Choroid plexus epithelial cell (primary cell): ENCODE measurements around the gene BBX.
A peak's percentile ranks its signal among the peaks of the same experiment; 100 is the strongest.

ENCODE experiments used
- DNase-seq: peaks from one replicate; pipeline ENCODE4 v3.0.0-alpha.2; 2010; ENCODE audit warnings: low read depth
- H3K4me3 ChIP-seq: 2 replicates; pipeline ENCODE4 v1.5.1; 2011; ENCODE audit warnings: low read depth, mild to moderate bottlenecking, control low read depth, low read length, moderate library complexity
- CTCF ChIP-seq: conservative IDR thresholded peaks from 2 replicates; pipeline ENCODE4 v1.5.1; 2011; ENCODE audit warnings: low read depth, mild to moderate bottlenecking, control low read depth, inconsistent platforms, low read length, moderate library complexity

The BBX gene

GRCh38 chr3:107662124-107662507 lies 139.4 kb downstream of the BBX start:
- no peak for TF ChIP-seq CTCF
- H3K4me3 ChIP-seq = peak overlapping the region; percentile 7
- peak; percentile 81 for DNase-seq

GRCh38 chr3:107662586-107662985 lies 139.8 kb downstream of the BBX start:
- TF ChIP-seq CTCF = no peak
- peak; percentile 58 for DNase-seq
- peak overlapping the region; percentile 7 for H3K4me3 ChIP-seq

GRCh38 chr3:107663266-107663665 lies 140.5 kb downstream of the BBX start:
- no peak for TF ChIP-seq CTCF
- no peak overlapping the region for H3K4me3 ChIP-seq
- DNase-seq = no peak

GRCh38 chr3:107664614-107665013 lies 141.9 kb downstream of the BBX start:
- no peak overlapping the region for H3K4me3 ChIP-seq
- peak; percentile 32 for TF ChIP-seq CTCF
- DNase-seq = peak; percentile 24

GRCh38 chr3:107665351-107665750 lies 142.6 kb downstream of the BBX start:
- no peak for TF ChIP-seq CTCF
- no peak overlapping the region for H3K4me3 ChIP-seq
- no peak for DNase-seq

- no peak for DNase-seq
- no peak overlapping the region for H3K4me3 ChIP-seq
- no peak for TF ChIP-seq CTCF
These were observed 144.1 kb downstream of the BBX start for GRCh38 chr3:107666853-107667252.

GRCh38 chr3:107668416-107668815 lies 145.7 kb downstream of the BBX start:
- TF ChIP-seq CTCF = no peak
- DNase-seq = no peak
- no peak overlapping the region for H3K4me3 ChIP-seq
